AG09319 (cell line): ENCODE results near the gene KRT74.

Source experiments
- DNase-seq: peaks from one replicate; pipeline ENCODE4 v3.0.0-alpha.2; 2010; ENCODE audit warnings: low read depth; ENCODE audit errors: extremely low read depth
- CTCF ChIP-seq: IDR thresholded peaks from 2 replicates; pipeline ENCODE4 v1.5.1; 2011; ENCODE audit warnings: low read depth, mild to moderate bottlenecking, inconsistent platforms, low read length, moderate library complexity

KRT74 gene

GRCh38 chr12:52521175-52521567 is 52.5 kb downstream of the KRT74 start:
- no peak for TF ChIP-seq CTCF
- no peak for DNase-seq

GRCh38 chr12:52519826-52520662 is 53.6 kb downstream of the KRT74 start, which contains the start of gene KRT5:
TSS of gene KRT5 (minus strand) at chr12:52520394. CDS start at chr12:52520296, 98 bp downstream.
- DNase-seq, result no peak
- TF ChIP-seq CTCF, result no peak

GRCh38 chr12:52519387-52519703 is 54.3 kb downstream of the KRT74 start:
- no peak for TF ChIP-seq CTCF
- DNase-seq, result no peak

GRCh38 chr12:52518574-52519386 is 54.9 kb downstream of the KRT74 start:
- DNase-seq, result no peak
- TF ChIP-seq CTCF, result no peak

GRCh38 chr12:52517888-52518287 is 55.8 kb downstream of the KRT74 start:
- TF ChIP-seq CTCF, result no peak
- no peak for DNase-seq

- no peak for DNase-seq
- TF ChIP-seq CTCF, result no peak
Measured at GRCh38 chr12:52517005-52517835, 56.4 kb downstream of the KRT74 start.
